Stimulated activated effector memory CD8-positive, alpha-beta T cell treated with anti-CD3 and anti-CD28 coated beads, Interleukin-12 subunit alpha, Interleukin-12 subunit beta, amount 100 ng/mL, for 72 hours (primary cell): ENCODE data around the gene C19orf47.

ENCODE experiments used
- ATAC-seq: fragments of 150-1000 bp; cut with Tn5 transposase; 2 replicates; pipeline ENCODE4 v1.10.0; 2021
- DNase-seq, 2 donors: peaks; one replicate each; pipeline ENCODE4 v3.0.0; 2021 to 2022; ENCODE audit warnings: low spot score in 2 of 2
- H3K27ac Mint-ChIP-seq: one replicate; pipeline ENCODE4 v1.8.0; 2022; ENCODE audit warnings: mild to moderate bottlenecking, mixed read lengths
- H3K36me3 Mint-ChIP-seq: one replicate; pipeline ENCODE4 v1.8.0; 2022; ENCODE audit warnings: mild to moderate bottlenecking, mixed read lengths
- H3K4me1 Mint-ChIP-seq: one replicate; pipeline ENCODE4 v1.8.0; 2022; ENCODE audit warnings: mixed read lengths
- H3K4me3 Mint-ChIP-seq: one replicate; pipeline ENCODE4 v1.8.0; 2022; ENCODE audit warnings: mild to moderate bottlenecking, mixed read lengths
- H3K9me3 Mint-ChIP-seq: one replicate; pipeline ENCODE4 v1.8.0; 2022; ENCODE audit warnings: mixed read lengths

C19orf47 gene

DNA sequence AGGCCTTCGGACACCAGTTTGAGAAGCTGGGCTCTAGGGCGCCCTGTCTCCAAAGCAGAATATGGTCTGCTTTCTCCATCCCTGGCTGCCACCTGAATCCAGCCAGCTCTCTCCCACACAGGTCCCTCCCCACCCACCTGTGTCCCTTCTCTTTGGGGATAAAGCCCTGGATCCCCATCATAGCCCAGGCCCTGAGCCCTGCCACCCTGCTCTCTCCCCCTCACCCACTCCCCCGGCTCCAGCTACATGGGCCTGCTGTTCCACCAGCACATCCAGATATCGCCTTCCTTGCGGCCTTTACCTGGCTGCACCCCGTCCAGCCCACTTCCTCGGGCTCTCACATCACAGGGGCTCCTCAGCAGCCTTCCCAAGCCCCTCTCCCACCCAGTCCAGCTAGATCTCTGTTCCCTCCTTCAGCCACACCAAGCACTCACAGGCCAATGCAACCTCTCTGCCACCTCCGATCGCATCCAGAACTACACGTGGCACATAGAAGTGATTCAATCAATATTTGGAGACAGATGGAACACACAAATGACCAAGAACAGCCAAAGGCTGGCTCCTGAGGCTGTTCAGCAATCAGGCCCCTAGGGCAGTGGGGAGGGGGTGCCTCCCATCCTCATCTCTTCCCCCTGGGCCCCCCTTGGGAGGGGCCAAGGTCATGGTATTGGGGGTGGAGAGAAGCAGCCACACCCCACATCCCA lies 70.7 kb downstream of the C19orf47 start:
- H3K27ac Mint-ChIP-seq: peak overlapping the region; percentile 82
- no peak for DNase-seq
- H3K9me3 Mint-ChIP-seq: no peaks in the 10 kb centered on the region
- no peak for ATAC-seq
- H3K4me3 Mint-ChIP-seq: no peak overlapping the region
- peaks cover 33% of the 10 kb centered on the region for H3K36me3 Mint-ChIP-seq
- H3K4me1 Mint-ChIP-seq: peaks cover 69% of the 10 kb centered on the region

DNA sequence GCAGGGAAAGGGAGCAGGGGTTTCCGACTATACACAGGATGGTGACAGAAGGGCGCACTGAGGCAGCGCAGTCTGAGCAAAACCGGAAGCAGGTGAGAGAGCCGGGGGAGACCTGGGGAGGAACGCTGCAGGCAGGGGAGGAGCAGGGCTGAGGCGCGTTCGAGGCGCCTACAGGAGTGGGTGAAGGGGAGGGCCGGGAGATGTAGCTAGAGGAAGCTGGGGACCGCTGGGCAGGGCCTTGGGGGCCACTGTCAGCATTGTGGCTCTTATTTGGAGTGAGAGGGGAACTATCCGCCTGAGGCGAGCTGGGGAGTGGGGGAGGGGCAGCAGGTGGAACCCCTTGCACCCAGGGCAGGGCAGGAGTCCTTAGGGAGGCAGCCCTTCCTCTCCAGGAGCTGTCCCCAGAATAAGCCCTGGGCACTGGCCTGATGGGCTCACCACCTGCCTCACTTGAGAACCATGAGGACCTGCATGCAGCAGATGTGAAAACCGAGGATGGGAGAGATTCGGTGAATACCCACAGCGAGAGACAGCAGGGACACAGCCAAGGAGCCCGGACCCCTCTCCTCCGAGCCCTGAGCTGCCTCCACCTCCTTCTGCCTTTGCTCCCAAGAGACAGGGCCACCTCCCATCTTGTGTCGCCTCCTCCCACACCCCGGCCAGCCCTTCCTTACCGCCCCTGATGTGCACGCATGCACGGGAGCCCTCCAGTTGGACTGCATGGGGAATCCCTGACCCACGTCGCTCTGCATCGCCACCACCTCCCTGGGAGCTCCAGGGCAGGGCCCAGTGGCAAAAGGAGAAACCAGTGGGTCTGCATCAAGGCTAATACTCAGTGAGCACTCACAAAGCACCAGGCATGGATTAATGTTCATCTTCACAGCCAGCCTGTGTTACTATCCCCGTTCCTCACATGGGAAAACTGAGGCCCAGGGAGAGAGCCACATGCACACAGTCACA lies 73.3 kb downstream of the C19orf47 start:
- peak; percentile 61 for ATAC-seq
- peak overlapping the region; percentile 82 for H3K27ac Mint-ChIP-seq
- DNase-seq: peak in 1 of 2 donors; percentile 48
- H3K36me3 Mint-ChIP-seq: peaks cover 33% of the 10 kb centered on the region
- peaks cover 62% of the 10 kb centered on the region for H3K4me1 Mint-ChIP-seq
- peak overlapping the region; percentile 32 for H3K4me3 Mint-ChIP-seq
- no peaks in the 10 kb centered on the region for H3K9me3 Mint-ChIP-seq

DNA sequence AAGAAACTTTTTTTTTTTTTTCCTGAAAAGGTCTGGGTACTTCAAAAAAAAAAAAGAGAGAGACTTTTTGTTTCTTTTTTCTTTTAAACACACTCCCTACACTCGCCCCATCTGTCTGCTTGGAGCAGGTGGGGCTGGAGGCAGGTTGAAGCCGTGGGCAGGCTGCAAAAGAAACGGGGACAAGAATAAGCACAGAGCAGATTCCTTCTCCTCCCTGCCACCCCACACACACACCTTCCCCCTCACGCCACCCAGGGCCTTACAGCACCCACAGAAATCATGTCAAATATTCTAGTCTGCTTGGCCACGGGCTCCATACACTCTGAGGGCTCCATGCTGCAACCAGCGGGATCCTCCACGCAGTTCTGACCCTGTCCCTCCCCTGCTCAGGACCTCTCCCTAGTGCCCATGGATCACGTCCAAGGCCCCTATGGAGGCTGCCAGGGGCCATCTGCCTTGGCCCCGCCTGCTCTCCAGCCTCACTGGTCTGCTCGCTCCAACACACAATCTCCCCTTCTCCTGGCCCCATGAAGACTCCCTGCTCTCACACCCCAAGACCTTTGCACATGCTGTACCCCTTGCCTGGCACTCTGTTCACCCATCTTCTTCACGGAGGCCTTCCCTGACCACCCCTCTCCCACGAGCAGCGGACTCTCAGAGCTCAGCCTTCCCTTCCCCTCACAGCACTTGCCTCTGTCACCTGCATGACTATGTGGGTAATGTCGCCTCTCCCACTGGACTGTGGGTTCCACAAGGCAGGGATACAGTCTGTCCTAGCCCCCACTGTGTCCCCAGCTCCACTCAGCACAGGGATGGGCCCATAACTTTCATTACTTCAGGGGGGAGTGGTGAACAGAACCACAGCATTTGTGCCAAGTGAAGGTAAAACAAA lies 74.5 kb downstream of the C19orf47 start:
- Mint-ChIP-seq H3K4me3 (peak overlapping the region; percentile 32), H3K27ac (peak overlapping the region; percentile 82), H3K4me1 (peaks cover 67% of the 10 kb centered on the region), H3K9me3 (no peaks in the 10 kb centered on the region), H3K36me3 (peaks cover 42% of the 10 kb centered on the region)
- DNase-seq (no peak), ATAC-seq (no peak)

DNA sequence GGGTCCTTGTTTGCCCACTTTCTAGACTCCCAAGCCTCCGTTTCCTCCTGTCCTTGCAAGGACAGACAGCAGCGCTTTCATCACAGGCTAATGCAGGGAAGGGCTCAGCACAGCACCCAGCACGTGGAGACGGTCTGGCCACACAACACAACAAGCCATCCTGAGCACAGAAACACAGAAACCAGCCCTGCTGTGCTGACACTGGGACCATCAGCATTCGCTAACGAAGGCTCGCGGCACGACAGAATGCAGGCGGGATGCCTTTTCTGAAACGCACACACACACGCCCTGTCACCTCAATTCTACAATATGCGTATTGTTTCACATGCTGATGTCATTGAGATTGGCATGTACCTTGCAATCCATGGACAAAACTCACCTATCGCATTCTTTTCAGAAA lies 75.9 kb downstream of the C19orf47 start:
- H3K4me3 Mint-ChIP-seq: no peak overlapping the region
- ATAC-seq (no peak), DNase-seq (no peak)
- H3K9me3 Mint-ChIP-seq: no peaks in the 10 kb centered on the region
- H3K4me1 Mint-ChIP-seq: peaks cover 61% of the 10 kb centered on the region
- H3K36me3 Mint-ChIP-seq: peaks cover 46% of the 10 kb centered on the region
- peak overlapping the region; percentile 12 for H3K27ac Mint-ChIP-seq

DNA sequence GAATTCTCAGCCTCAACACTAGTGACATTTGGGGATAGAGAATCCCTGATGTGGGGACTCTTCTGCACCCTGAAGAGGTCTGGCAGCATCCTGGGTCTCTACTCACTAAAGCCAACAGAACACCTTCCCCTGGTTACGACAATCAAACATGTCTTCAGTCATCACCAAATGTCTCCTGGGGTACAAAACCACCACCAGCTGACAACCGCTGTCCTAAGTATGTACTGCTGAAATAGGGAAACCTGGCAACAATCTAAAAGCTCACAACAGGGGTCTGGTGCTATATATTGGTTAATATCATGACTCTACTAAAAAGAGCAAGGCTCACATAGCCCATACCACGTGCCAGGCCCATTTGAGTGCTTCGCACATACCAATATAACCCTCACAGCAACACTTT lies 76.5 kb downstream of the C19orf47 start:
- peak overlapping the region; percentile 12 for H3K27ac Mint-ChIP-seq
- H3K4me3 Mint-ChIP-seq: no peak overlapping the region
- H3K36me3 Mint-ChIP-seq: peaks cover 46% of the 10 kb centered on the region
- no peaks in the 10 kb centered on the region for H3K9me3 Mint-ChIP-seq
- ATAC-seq (no peak), DNase-seq (no peak)
- peaks cover 63% of the 10 kb centered on the region for H3K4me1 Mint-ChIP-seq

DNA sequence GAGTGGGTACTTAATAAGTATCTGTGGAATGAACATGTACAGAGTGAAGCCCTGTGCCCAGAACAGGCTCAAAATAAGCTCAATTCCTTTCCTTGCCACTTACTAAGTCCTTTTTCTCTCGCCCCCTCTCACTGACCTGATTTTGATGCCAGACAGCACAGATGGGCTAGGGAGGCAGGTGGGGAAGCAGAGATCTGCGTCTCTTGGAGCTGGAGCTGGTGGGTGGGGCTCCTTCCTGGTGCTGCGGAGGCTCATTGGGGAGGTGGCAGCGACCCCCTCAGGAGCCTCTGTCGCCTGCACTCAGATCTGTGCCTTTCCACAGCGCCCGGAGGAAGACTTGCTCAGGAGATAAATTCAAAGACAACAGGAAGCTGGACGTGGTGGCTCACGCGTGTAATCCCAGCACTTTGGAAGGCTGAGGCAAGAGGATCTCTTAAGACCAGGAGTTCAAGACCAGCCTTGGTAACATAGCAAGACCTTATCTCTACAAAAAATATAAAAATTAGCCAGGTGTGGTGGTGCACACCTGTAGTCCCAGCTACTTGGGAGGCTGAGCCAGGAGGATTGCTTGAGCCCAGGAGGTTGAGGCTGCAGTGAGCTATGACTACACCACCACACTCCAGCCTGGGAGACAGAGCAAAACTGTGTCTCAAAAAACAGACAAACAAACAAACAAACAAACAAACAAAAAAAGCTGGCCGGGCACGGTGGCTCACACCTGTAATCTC lies 77.7 kb downstream of the C19orf47 start:
- Mint-ChIP-seq H3K36me3 (peaks cover 46% of the 10 kb centered on the region), H3K9me3 (no peaks in the 10 kb centered on the region), H3K27ac (no peak overlapping the region), H3K4me1 (peaks cover 73% of the 10 kb centered on the region), H3K4me3 (no peak overlapping the region)
- DNase-seq (no peak), ATAC-seq (no peak)
